SK-N-SH treated with all-trans-retinoic acid at 6 μM for 48 hours (cell line): ENCODE results near the gene LY86.

Source experiments
- ATAC-seq: fragments of 200-7000 bp; cut with Tn5 transposase; 3 replicates; pipeline ENCODE4 v1.9.1; 2020; ENCODE audit warnings: mild to moderate bottlenecking, moderate library complexity
- ARNTL ChIP-seq: fragments of 450-650 bp; formaldehyde crosslinking; IDR thresholded peaks from 2 replicates; pipeline ENCODE4 v1.5.0; 2020; ENCODE audit warnings: low read depth, mild to moderate bottlenecking, moderate library complexity, borderline replicate concordance
- BACH2 ChIP-seq: fragments of 250-450 bp; sonication (Bioruptor Pico); IDR thresholded peaks from 2 replicates; pipeline ENCODE4 v1.9.0; 2021; ENCODE audit warnings: mild to moderate bottlenecking, borderline replicate concordance
- CREB5 ChIP-seq: fragments of 250-450 bp; sonication (Bioruptor Pico); IDR thresholded peaks from 2 replicates; pipeline ENCODE4 v1.5.1; 2020; ENCODE audit warnings: low read depth, mild to moderate bottlenecking, moderate library complexity
- CSDC2 ChIP-seq: fragments of 250-450 bp; sonication (Bioruptor Pico); IDR thresholded peaks from 2 replicates; pipeline ENCODE4 v1.5.0; 2020; ENCODE audit warnings: mild to moderate bottlenecking, moderate library complexity
- CSRNP3 ChIP-seq: fragments of 250-450 bp; sonication (Bioruptor Pico); IDR thresholded peaks from 2 replicates; pipeline ENCODE4 v1.5.1; 2021; ENCODE audit warnings: mild to moderate bottlenecking, moderate library complexity
- ESRRG ChIP-seq: fragments of 250-450 bp; sonication (Bioruptor Pico); IDR thresholded peaks from 2 replicates; pipeline ENCODE4 v1.6.1; 2021; ENCODE audit warnings: mild to moderate bottlenecking
- GLIS3 ChIP-seq: fragments of 250-450 bp; sonication (Bioruptor Pico); IDR thresholded peaks from 2 replicates; pipeline ENCODE4 v1.5.0; 2020; ENCODE audit warnings: mild to moderate bottlenecking, moderate library complexity
- ISL1 ChIP-seq: fragments of 250-450 bp; sonication (Bioruptor Pico); IDR thresholded peaks from 2 replicates; pipeline ENCODE4 v2.1.2; 2022; ENCODE audit warnings: mild to moderate bottlenecking, moderate library complexity
- OSR1 ChIP-seq: fragments of 250-450 bp; sonication (Bioruptor Pico); IDR thresholded peaks from 2 replicates; pipeline ENCODE4 v1.8.0; 2022; ENCODE audit warnings: moderate library complexity, mild to moderate bottlenecking, inconsistent platforms
- PATZ1 ChIP-seq: fragments of 250-450 bp; sonication (Bioruptor Pico); IDR thresholded peaks from 2 replicates; pipeline ENCODE4 v1.8.0; 2020; ENCODE audit warnings: mild to moderate bottlenecking, moderate library complexity, borderline replicate concordance
- POU6F1 ChIP-seq: fragments of 250-450 bp; sonication (Bioruptor Pico); IDR thresholded peaks from 2 replicates; pipeline ENCODE4 v1.8.0; 2021; ENCODE audit warnings: low read depth, mild to moderate bottlenecking, moderate library complexity, borderline replicate concordance
- PPARA ChIP-seq: fragments of 250-450 bp; sonication (Bioruptor Pico); IDR thresholded peaks from 2 replicates; pipeline ENCODE4 v1.5.0; 2020; ENCODE audit warnings: mild to moderate bottlenecking, borderline replicate concordance
- RARB ChIP-seq: fragments of 250-450 bp; sonication (Bioruptor Pico); IDR thresholded peaks from 2 replicates; pipeline ENCODE4 v1.8.0; 2021; ENCODE audit warnings: mild to moderate bottlenecking, moderate library complexity
- SNAI2 ChIP-seq: fragments of 250-450 bp; sonication (Bioruptor Pico); IDR thresholded peaks from 2 replicates; pipeline ENCODE4 v1.5.0; 2020; ENCODE audit warnings: mild to moderate bottlenecking, moderate library complexity
- TCF4 ChIP-seq: fragments of 250-450 bp; sonication (Bioruptor Pico); IDR thresholded peaks from 2 replicates; pipeline ENCODE4 v1.8.0; 2021; ENCODE audit warnings: mild to moderate bottlenecking, moderate library complexity, borderline replicate concordance
- ZC3H10 ChIP-seq: fragments of 250-450 bp; sonication (Bioruptor Pico); IDR thresholded peaks from 2 replicates; pipeline ENCODE4 v1.5.1; 2021; ENCODE audit warnings: mild to moderate bottlenecking, moderate library complexity
- ZFP3 ChIP-seq: fragments of 250-450 bp; sonication (Bioruptor Pico); IDR thresholded peaks from 2 replicates; pipeline ENCODE4 v1.5.0; 2020; ENCODE audit warnings: mild to moderate bottlenecking, moderate library complexity
- ZFP30 ChIP-seq: fragments of 450-650 bp; formaldehyde crosslinking; IDR thresholded peaks from 2 replicates; pipeline ENCODE4 v1.5.0; 2022; ENCODE audit warnings: mild to moderate bottlenecking, moderate library complexity
- ZNF565 ChIP-seq: fragments of 450-650 bp; formaldehyde crosslinking; conservative IDR thresholded peaks from 2 replicates; pipeline ENCODE4 v1.5.0; 2020; ENCODE audit warnings: low read depth, mild to moderate bottlenecking, moderate library complexity
- ZNF70 ChIP-seq: fragments of 450-650 bp; formaldehyde crosslinking; IDR thresholded peaks from 2 replicates; pipeline ENCODE4 v1.5.0; 2020; ENCODE audit warnings: mild to moderate bottlenecking, moderate library complexity
- ZNF8 ChIP-seq: fragments of 450-650 bp; formaldehyde crosslinking; IDR thresholded peaks from 2 replicates; pipeline ENCODE4 v1.5.0; 2020; ENCODE audit warnings: mild to moderate bottlenecking, moderate library complexity

Gene LY86

GRCh38 chr6:6645261-6645917 is 56.9 kb downstream of the LY86 start:
- TF ChIP-seq ZNF565 (CRISPR knock-in tag) (no peak), CSDC2 (CRISPR knock-in tag) (no peak), SNAI2 (no peak)
- TF ChIP-seq, all 23 proteins: peak for 0
- ATAC-seq, result no peak

GRCh38 chr6:6646384-6646783 is 57.9 kb downstream of the LY86 start:
- no peak for ATAC-seq
- TF ChIP-seq ESRRG (CRISPR knock-in tag) (no peak), POU6F1 (no peak), BACH2 (CRISPR knock-in tag) (no peak), ZNF8 (CRISPR knock-in tag) (no peak), ARNTL (CRISPR knock-in tag) (no peak), ZC3H10 (CRISPR knock-in tag) (no peak), ZFP30 (no peak), TCF4 (no peak), ZNF565 (CRISPR knock-in tag) (no peak), RARB (CRISPR knock-in tag) (no peak), CSRNP3 (CRISPR knock-in tag) (no peak), ZFP3 (CRISPR knock-in tag) (no peak), CSDC2 (CRISPR knock-in tag) (no peak), ISL1 (CRISPR knock-in tag) (no peak), PPARA (no peak), ZNF70 (CRISPR knock-in tag) (no peak), PATZ1 (CRISPR knock-in tag) (no peak)

GRCh38 chr6:6646859-6647258 is 58.3 kb downstream of the LY86 start:
- no peak for ATAC-seq
- TF ChIP-seq CREB5 (CRISPR knock-in tag), result no peak
- TF ChIP-seq SNAI2, result no peak
- no peak for TF ChIP-seq RARB (CRISPR knock-in tag)
- no peak for TF ChIP-seq ZNF565 (CRISPR knock-in tag)
- no peak for TF ChIP-seq ZNF8 (CRISPR knock-in tag)
- no peak for TF ChIP-seq ARNTL (CRISPR knock-in tag)
- no peak for TF ChIP-seq GLIS3
- no peak for TF ChIP-seq ISL1 (CRISPR knock-in tag)
- TF ChIP-seq OSR1 (CRISPR knock-in tag), result no peak
- TF ChIP-seq TCF4, result no peak
- no peak for TF ChIP-seq ESRRG (CRISPR knock-in tag)
- TF ChIP-seq POU6F1, result no peak
